HS-27A (cell line): ENCODE results near the gene TRIM27.
A peak's percentile ranks its signal among the peaks of the same experiment; 100 is the strongest.
"Not testable (repeated sequence)": the region's sequence is repeated elsewhere in the genome, so short reads cannot be mapped to it uniquely, and the experiment has no call there.

ENCODE experiments used
- DNase-seq: peaks from one replicate; pipeline ENCODE4 v3.0.0-alpha.2; 2012; ENCODE audit warnings: low read depth, missing footprints

Gene TRIM27

DNA sequence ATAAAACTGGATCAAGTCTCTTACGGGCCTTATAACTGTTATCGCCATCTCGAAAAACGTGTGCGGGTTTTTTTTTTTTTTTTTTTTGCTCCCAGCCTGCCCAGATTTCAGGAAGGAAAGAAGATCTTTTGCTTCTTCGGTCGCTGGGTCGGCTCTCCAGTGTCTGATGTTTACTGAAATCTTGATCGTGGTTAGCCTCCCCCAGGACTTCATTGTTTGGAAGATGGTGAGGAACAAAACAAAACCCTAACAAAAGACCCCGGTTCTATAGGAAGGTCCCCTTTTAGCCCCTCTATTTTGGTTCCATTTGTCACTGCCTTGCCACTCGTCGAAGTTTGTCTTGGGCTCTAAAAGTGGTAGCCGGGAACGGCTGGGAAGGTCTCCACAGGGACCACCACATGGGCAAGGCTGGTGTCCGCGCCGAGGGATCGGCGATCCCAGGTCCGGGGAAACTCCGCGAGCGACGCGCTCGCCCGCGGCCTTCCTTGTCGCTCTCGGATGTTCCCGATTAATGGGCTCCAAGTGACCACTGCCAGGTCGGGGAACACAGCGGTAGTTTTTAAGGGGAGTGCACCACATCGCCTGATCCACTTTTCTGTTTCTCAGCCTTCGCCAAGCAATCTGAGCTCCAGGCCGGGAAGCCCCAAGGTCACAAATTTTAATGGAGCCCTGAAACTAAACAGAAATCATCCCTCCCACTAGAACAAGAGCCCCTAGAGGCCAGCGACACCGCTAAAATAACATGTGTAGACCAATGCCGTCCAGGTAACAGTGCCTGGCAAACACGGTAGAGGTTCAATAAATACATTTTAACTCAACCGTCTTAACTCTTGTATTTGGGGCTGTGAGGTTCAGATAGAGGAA lies 27.0 kb downstream of the TRIM27 start:
- DNase-seq = peak; percentile 42

DNA sequence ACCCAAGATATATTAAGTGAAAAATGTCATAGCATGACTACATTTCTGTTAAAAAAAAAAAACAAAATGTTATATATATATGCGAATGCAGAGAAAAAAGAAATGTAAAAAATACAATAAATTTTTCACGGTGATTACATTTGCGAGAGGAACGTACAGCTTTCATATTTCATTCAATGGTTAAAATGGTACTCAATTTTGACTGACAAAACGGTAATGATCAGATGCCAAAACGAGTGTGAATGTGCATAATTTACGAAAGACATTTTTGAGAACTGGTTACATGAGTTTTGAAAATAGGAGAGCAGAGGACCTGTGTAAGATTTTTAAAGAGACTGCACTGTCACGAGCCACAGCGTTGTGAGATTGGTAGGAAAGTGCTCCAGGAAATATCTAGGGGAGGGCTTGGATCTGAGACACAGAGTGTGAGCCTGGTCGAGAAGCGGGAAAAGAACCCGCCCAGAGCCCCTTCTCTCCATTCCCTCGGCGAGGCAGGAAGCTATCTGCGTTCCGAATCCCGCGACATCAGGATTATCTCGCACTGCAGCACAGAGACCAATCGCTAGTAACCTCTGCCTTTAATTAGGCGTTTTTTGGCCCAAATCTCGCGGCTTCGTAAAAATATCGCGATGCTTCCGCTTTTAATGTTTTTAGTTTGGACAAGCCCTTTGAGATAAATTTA lies 28.5 kb downstream of the TRIM27 start:
- peak; percentile 98 for DNase-seq

DNA sequence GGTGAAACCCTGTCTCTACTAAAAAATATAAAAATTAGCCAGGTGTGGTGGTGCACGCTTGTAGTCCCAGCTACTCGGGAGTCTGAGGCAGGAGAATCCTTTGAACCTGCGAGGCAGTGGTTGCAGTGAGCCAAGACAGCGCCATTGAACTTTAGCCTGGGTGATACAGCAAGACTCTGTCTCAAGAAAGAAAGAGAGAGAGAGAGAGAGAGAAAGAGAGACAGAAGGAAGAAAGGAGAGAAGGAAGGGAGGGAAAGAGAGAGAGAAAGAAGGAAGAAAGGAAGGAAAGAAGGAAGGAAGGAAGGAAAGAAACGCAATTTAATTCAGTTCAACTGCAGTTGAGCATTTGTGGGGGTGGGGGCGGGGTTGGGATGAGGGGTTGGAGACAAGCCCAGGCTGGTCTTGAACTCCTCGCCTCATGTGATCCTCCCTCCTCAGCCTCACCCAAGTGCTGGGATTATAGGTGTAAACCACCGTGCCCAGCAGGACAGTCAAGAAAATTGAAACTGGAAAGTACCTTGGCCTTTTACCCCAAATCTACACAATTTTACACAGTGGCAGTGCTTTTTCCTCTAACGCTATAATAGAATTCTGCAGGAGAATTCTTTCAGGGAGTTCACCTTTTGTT lies 30.5 kb downstream of the TRIM27 start:
- no peak for DNase-seq

DNA sequence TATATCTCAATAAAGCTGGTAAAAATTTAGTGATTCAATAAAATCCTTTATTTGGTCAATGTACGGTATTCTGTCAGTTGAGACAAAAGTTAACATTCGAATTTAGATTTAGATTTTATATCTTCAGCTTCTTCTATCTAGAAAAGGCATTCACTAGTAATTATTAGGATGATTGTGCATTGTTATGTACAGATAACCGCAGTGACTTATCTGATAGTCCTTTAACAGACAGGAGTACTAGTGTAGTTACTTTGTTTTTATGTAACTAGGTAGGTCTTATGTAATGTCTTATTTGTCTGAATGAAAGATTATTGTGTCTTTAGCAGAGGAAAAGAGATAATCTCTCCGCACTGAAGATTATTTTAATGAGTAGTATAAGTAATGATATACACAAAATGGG lies 31.3 kb downstream of the TRIM27 start:
- DNase-seq = no peak

DNA sequence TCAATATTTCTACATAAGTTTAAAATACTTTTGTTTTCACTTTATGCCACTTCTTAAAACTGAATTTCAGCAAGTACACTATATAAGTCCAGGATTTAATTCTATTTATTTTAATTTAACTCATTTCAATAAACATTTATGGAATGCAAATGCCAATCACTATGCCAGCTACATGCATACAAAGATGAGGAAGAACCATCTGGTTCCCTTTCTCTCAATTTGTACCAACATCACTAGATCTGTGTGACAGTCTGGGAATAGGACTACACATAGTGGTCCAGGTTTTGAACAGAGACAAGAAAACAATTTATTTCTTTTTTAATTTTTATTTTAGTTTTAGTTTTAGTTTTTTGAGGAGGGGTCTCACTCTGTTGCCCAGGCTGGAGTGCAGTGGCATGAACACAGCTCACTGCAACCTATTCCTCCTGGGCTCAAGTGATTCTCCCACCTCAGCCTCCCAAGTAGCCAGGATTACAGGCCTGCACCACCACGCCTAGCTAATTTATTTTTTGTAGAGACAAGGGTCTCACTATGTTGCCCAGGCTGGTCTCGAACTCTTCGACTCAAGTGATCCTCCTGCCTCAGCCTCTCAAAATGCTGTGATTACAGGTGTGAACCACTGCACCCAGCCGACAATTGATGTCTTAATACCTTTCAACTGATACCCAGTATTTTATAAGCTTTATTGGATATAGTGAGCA lies 35.8 kb downstream of the TRIM27 start:
- DNase-seq = no peak

DNA sequence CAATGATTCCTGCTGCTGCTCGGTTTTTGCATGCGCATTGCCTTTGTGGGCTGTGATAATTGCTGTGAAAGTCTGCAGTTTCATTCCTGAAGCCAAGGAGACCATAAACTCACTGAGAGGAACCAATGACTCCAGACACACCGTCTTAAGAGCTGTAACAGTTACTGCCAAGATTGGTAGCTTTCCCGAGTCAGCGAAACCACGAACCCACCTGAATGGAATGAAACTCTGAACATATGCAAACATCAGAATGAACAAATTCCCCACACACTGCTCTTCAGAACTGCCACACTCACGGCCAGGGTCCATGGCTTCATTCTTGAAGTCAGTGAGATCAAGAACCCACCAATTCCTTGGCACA lies 37.7 kb downstream of the TRIM27 start:
- DNase-seq = no peak

DNA sequence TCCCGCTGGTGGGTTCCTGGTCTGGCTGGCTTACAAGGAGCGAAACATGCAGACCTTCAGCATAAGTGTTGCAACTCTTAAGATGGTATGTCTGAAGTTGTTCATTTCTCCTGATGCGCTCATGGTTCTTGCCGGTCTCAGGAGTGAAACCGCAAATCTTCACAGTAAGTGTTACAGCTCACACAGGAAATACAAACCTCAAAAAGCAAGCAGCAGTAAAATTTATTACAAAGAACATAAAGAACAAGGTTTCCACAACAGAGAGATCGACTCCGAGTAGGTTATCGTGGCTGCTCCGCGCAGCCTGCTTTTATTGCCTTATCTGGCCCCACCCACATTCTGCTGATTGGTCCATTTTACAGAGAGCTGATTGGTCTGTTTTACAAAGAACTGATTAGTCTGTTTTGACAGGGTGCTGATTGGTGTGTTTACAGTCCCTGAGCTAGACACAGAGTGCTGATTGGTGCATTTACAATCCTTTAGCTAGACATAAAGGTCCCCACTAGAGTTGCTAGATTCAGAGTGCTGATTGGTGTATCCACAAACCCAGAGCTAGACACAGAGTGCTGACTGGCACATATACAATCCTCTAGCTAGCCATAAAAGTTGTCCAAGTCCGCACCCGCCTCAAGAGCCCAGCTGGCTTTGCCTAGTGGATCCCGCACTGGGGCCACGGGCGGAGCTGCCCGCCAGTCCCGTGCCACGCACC lies 39.2 kb downstream of the TRIM27 start:
- DNase-seq = no peak

DNA sequence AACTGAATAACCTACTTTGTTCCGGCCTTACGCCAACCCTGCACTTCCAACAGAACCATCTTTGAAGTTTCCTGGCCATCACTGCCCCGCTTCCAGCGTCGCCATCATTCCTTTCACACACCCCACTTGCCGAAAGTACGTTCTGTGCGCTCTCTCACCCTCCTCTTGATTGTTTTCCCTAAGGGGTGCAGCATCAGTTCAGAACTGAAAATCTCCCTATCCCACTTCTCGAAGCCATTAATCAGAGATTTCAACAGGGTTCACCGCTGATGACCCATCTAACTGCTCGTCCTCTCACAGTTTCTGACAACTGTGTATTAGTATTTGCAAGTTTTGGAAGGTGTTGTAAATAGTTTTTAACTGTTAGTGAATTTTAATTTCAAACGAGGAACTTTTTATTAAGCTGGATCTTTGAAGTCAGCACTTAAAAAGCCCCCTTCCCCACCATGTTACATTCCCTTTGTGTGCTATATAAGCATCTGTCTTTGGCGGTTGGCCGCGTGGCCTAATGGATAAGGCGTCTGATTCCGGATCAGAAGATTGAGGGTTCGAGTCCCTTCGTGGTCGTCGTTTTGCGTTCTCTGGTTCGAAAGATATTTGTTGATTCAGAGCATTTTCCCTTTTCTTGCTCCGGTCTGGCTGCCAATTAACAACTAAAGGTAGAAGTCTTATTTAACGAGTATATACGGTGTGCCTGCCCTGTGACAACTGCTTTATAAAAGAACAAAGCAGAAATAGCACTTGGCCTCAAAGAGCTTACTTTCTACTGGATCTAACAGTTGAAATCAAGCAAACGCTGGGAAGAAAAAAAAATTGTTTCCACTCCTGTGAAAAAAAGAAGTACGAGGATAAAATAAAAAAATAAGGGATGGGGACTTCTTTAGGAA lies 42.6 kb downstream of the TRIM27 start:
- DNase-seq = peak; percentile 43

DNA sequence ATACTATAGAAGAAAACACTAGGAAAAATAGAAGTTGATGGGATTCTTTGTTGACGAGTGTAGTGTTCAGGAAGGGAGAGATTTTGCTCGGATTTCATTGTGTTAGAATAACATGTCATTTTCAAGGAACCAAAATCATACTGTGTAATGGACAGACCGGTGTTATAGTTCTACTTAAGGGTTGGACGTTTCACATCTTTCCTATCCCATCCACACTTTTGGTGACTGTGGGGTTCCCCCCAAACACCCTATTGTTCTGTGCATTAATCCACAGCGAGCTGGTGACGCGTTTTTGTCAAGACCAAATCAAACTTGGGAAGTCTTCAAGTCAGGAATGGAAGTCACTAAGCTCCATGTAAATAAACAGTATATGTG lies 43.3 kb downstream of the TRIM27 start:
- DNase-seq = no peak

DNA sequence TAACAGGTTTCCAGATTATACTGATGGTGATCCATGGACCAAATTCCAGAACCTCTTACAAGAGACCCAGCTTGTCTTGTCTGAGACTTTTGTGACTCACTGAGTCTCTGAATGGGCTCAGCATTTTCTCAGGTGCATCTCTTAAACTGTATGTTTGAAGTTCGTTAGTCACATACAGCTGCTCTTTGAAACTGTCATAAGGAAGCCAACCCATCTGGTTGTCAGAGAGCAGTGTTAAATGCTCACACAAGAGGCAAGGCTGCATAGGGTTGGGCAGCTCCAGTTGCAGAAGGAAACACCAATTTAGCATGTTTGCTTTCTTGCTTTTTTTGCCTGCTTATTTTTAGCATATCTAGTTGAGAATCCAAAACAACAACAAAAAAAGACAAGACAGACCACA lies 47.1 kb downstream of the TRIM27 start:
- no peak for DNase-seq

DNA sequence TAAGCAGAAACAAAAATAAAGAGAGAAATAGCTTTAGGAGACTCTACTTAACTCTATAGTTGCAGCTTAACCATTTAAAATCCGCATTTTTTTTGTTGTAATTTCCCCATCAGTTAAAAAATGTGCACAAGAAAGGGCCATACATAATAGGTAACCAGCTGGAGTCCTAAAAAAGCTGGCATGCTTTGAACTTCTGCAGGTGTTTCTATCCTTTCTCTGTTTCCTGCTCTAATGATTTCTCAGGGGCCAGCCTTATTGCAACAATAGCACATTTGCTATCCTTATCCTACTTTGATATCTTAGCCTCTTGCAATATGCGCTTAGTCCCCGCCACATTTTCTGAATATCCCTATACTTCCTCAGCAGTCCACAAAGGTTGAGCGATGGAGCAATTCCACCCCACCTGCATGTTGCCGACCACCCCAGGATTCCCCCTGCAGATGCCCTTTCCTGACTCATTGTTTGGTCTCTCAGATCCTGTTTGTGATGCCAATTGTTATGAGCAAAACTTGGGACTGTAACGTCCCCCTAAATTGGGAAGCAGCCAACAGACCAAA lies 48.5 kb downstream of the TRIM27 start:
- DNase-seq = no peak

DNA sequence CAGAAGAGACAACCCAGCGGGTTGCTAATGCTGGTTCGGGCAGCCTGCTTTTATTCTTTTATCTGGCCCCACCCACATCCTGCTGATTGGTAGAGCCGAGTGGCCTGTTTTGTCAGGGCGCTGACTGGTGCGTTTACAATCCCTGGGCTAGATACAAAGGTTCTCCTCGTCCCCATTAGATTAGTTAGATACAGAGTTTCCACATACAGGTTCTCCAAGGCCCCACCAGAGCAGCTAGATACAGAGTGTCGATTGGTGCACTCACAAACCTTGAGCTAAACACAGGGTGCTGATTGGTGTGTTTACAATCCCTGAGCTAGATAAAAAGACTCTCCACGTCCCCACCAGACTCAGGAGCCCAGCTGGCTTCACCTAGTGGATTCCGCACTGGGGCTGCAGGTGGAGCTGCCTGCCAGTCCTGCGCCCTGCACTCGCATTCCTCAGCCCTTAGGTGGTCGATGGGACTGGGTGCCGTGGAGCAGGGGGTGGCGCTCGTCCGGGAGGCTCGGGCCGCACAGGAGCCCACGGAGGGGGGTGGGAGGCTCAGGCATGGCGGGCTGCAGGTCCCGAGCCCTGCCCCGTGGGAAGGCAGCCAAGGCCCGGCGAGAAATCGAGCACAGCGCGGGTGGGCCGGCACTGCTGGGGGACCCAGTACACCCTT lies 51.5 kb downstream of the TRIM27 start:
- DNase-seq = not testable (repeated sequence)

DNA sequence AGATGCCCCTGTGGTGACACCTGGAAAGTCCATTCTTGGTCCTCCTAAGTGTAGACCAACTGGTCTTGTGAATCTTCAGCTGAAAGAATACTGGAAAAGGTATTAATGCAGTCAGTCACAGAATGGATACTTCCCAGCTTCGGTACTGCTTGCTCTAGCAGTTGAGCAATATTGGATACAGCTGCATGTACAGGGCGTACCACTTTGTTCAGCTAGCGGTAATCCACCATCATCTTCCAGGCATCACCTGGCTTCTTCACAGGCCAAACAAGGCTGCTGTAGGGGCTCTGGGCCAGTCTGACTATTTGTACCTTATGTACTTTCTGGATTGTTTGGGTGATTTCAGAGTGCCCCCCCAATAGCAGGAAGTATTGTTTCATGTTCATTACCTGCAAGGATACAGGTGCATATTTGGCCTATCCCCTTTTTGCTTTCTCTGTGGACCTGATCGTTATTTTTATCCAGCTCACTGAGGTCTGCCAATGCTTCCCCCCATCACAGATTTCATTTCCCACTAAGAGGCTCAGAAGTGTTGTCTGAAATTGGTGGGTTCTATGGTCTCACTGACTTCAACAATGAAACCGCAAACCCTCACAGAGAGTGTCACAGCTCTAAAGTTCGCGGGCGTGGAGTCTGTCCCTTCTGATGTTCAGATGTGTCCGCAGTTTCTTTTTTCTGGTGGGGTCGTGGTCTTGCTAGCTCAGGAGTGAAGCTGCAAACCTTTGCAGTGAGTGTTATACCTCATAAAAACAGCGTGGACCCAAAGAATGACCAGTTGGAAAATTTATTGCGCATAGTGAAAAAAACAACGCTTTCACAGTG lies 52.2 kb downstream of the TRIM27 start:
- DNase-seq = no peak

DNA sequence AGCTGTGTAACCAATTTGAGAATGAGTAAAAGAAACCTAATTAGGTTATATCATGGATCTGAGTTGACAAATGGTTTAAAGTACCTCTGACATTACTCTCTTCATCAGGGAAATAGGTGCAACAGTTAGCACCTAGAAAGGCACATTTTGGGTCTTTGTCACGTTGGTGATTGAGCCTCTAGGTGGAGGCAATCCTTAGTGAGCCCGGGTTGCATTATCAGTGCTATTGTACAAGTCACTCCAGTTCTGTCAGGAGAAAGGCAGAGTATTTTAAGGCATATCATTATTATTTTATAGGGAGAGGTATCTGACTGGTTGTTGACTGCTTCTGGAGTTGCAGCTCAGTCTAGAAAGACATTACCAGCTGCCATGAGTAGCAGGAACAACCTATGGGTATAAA lies 54.9 kb downstream of the TRIM27 start:
- no peak for DNase-seq

DNA sequence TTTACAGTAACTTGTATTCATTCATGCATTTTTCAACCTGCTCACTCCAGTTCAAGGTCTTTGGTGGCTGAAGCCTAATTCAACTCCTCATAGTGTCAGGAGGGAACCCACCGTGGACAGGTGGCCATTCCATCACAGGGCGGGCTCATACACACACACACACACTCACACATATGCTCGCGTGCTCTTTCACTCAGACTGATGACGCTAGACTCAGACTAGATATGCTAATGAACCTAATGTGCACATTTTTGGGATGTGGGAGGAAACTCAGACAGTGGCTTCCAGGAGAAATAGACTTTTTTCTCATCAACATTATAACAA lies 56.7 kb downstream of the TRIM27 start:
- DNase-seq = no peak

DNA sequence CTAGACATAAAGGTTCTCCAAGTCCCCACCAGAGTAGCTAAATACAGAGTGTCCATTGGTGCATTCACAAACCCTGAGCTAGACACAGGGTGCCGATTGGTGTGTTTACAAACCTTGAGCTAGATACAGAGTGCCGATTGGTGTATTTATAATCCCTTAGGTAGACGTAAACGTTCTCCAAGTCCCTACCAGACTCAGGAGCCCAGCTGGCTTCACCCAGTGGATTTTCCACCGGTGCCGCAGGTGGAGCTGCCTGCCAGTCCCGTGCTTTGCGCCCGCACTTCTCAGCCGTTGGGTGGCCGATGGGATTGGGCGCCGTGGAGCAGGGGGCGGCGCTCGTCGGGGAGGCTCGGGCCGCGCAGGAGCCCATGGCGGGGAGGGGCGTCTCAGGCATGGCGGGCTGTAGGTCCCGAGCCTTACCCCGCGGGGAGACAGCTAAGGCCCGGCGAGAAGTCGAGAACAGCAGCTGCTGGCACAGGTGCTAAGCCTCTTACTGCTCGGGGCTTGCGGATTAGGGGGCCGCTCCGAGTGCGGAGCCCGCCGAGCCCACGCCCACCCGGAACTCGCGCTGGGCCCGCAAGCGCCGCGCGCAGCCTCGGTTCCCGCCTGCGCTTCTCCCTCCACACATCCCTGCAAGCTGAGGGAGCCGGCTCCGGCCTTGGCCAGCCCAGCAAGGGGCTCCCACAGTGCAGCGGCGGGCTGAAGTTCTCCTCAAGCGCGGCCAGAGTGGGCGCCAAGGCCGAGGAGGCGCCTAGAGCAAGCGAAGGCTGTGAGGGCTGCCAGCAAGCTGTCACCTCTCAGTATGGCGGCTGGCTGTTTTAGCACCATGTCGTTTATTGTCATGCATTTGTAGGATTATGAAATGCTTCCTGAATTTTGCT lies 57.3 kb downstream of the TRIM27 start:
- not testable (repeated sequence) for DNase-seq

DNA sequence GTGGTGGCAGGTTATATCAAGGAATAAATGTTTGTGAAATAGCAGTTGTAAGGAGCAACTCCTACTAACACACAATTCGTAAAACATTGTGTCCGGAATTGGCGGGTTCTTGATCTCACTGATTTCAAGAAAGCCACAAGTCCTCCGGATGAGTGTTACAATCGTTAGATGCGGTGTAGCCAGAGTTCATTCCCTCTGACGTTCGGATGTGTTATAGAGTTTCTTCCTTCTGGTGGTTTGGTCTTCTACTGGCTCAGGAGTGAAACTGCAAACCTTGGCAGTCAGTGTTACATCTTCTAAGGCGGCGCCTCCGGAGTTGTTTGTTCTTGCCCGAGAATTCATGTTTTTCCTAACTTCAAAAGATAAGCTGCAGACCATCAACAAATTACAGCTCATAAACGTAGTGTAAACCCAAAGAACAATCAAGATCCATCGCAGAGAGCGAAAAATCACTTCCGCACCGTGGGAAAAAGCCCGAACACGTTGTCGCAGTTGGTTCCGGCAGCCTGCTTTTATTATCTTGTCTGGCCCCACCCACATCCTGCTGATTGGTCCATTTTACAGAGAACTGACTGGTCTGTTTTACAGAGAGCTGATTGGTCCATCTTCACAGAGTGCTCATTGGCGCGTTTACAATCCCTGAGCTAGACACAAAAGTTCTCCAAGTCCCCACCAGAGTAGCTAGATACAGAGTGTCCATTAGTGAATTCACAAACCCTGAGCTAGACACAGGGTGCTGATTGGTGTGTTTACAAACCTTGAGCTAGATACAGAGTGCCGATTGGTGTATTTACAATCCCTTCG lies 58.2 kb downstream of the TRIM27 start:
- DNase-seq = no peak
